GM19463 (cell line): ENCODE data around the gene MEG3.

Source experiments
- ATAC-seq: cut with Tn5 transposase; IDR thresholded peaks from one replicate; pipeline ENCODE4 v1.9.1; 2021; ENCODE audit warnings: mild to moderate bottlenecking, moderate library complexity; ENCODE audit not compliant: unreplicated experiment

Gene MEG3

DNA sequence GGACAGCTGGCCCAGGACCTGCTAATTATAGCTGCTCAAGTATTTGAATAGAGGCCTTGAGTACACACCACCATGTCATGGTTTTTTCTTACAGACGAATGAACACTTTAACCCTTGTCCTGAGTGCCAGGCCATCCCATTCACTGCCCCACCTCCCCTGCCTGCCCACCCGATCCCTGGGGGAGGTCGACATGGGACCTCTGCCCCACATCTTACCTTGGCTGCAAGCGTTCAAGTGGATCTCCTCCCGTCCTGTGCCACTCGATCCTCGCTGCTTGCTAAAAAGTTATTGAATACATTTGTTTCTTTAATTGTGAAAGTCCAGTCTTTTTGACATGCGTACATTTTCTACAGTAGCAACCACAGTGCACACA lies 67.3 kb downstream of the MEG3 start:
- ATAC-seq, result no peak

DNA sequence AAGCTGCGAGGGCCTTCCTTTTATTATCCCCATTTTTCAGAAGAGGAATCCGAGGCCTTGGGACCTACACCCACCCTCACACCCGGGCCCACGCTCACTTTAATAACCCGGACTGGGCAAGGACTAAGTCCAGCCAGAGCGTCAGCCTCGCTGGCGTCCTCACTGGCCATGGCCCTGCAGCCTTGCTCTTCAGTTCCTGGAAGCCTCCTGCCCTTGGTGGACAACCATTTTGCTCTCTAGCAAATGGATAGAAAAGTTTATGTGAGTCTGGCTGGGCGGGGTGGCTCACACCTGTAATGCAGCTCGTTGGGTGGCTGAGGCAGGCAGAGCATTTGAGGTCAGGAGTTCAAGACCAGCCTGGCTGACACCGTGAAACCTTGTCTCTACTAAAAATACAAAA lies 67.8 kb downstream of the MEG3 start:
- no peak for ATAC-seq

DNA sequence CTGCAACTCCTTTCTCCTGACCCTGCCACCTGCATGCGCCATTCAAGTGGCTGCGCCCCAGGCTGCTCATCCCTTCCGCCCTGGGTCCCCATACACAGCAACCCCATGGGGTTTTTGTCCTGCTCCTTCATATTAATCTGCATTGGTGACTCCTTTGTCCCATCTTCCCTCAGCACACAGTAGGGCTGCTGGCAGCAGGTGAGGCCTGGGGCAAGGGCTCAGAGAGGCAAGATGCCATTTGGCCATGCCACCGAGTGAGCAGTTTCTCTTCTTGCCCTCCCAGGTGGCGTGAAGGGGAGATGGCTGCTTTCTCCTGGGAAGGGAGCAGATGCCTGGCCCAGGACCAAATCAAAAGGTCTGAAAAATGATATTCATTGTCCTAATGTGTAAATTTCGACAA lies 68.5 kb downstream of the MEG3 start:
- no peak for ATAC-seq

DNA sequence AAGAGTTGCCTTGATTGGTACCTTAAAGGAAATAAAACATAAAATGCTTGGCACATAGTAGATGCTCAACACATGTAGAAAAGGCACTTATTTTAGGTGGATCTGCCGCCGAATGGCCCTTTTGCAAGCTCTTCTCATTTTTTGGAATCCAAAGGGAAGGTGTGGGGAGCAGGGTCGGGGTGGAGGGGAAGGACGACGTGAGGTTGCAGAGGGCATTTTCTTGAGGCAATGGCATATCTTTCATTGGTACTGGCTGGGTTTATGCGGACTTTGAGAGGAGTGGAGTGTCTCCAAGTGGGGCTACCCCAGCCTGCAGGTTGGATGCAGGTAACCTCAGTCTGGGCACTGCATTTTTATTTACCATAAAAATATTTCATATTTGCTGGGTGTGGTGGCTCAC lies 69.5 kb downstream of the MEG3 start:
- ATAC-seq, result no peak

DNA sequence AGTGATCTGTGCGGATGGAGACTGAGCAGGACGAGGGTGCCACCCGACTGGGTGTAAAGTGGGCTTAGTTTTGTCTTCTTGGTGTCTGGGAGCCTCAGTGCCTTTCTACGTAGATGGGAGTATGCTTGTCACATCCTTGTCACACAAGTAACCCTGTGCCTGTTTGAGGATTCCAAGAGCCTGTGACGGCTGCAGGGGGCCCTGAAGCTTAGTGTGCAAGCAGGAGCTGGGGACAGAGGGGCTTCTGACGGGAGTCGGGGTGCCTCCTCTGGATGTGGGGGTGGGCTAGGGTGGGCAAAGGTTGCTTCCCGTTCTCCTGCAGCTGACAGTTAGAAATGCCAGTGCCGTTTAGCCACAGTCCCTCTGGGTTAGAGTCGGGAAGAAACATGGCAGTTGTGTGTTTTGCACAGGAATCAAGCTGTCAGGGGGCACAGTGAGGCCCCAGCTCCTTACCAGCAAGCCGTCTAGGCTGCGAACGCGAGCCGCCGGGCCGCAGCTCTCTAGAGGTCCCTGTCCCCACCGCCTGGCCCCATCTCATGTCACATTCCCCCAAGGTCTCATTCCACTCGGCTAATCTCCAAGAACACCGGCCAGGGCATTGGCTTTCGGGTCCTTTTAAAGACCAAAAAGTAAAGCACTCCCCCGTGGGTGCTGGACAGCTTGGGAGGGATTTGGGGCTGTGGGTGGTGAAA lies 70.6 kb downstream of the MEG3 start:
- ATAC-seq, result no peak

DNA sequence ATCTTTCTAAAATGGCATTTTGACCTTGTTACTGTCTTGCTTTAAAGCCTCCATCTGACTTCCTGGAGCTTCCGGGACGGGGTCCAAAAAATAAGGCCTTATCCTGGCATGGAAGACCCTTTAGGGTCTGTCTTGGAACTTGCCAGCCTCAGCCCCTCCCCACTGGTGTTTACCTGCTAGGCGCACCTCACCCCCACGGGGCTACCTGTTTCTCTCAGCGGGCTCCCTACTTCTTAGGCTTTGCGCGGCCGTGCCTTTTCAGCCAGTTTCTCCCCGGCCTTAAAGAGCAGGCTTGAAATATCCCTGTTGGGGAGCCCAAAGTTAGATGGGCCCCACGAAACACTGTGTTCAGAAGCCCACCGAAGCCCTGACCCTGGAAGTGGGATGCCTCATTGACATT lies 72.5 kb downstream of the MEG3 start:
- no peak for ATAC-seq

DNA sequence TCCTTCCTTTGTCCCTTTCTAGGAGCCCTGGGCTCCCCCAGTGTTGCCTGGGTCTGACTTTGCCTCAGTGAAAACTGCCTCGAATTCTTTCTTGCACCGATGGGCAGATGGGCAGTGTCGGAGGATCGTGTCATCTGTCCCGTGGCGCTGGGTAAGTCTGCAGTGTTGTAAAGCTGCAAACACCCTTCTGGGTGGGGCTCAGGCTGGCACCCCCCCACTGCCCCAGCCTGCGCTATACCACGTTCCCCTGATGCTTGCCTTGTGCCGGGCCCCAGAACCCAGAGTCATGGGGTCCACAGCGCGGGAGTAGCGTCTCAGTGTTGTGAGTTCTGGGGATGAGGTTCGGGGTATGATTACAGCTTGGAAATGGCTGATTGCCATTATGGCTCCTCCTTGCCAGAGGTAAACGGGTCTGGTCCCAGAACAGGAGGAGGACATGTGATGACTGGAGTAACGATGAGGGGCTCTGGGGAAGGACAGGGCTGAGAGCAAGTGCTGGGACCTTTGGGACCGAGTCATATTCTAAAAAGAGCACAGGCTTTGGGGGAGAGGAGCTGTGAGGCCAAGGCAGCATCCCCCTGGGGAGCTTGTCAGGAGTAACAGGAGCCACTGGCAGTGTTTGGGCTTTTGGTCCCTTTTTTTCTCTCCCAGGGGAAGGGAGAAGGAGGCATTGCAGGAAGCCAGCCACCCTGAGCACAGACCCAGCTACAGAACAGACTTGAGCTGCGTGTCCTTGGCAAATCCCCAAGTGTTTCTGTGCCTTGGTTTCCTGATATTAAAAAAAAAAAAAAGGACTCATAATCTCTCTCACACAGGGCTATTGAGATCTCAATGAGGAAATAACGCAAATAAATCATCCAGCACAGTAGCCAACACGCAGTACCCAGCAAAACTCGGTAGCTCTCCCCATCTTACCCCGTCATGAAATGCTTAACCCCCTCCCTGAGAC lies 73.3 kb downstream of the MEG3 start:
- no peak for ATAC-seq

DNA sequence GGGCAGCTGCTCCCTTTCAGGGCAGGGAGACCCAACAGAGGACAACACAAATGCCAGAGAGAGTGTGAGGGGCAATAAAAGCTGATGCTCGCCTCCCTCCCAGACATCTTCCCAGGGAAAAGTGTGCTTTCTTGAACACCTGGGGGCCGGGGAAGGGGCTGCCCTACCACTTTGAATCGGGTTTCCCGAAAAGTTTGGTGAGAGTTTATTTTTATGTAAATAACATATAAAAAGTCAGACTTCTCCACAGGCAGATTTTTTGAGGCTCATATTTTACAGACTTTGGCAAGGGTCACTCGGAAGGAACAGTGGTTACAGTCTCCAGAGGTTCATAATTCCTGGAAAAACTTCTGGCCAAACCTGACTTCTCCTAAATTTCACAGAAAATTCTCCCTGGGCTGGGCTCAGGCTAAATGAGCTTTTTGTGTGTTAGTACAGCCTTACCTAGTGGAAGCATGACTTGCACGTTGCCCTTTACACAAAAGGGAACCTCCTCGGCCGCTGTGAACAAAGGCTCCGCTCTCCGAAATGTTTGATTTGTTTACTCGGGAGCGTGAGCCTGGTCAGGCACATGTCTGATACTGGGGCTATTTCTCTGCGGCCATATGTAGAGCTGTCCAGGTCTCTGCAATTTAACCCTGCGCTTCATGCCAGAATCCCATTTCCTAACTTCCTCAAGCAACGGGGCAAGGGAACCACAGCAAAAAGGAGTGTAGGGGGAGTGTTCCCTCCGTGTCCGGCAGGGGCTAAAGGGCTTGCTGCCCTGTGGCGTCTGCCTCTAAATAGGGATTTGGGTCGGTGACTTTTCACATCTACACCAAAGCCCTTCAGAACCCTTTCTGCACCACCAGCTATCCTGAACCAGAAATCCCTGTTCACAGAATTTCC lies 74.2 kb downstream of the MEG3 start:
- ATAC-seq, result no peak

DNA sequence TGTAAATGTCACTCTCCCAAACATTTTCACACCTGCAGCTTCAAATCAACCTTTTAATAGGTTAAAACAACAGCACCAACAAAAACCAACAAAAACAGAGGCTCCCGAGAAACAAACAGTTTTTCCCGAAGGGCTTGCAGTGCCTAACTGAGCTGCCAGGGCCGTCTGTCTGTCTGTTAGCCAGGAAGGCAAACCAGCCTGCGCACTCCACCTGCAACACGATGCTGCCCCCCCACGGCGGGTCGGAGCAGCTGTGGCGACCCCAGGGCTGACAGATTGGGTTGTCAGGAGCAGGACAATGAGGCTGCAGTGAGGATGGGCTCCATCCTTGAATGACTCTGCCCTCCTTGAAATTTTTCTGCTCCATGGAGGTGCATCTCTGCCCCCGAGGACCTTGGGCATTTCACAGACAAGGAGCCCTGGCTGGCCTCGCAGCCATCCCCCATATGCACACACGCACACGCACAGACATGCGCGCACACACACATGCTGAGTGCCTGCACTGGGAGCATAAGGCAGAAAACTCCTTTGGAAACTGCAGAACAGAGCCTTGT lies 75.0 kb downstream of the MEG3 start:
- no peak for ATAC-seq

DNA sequence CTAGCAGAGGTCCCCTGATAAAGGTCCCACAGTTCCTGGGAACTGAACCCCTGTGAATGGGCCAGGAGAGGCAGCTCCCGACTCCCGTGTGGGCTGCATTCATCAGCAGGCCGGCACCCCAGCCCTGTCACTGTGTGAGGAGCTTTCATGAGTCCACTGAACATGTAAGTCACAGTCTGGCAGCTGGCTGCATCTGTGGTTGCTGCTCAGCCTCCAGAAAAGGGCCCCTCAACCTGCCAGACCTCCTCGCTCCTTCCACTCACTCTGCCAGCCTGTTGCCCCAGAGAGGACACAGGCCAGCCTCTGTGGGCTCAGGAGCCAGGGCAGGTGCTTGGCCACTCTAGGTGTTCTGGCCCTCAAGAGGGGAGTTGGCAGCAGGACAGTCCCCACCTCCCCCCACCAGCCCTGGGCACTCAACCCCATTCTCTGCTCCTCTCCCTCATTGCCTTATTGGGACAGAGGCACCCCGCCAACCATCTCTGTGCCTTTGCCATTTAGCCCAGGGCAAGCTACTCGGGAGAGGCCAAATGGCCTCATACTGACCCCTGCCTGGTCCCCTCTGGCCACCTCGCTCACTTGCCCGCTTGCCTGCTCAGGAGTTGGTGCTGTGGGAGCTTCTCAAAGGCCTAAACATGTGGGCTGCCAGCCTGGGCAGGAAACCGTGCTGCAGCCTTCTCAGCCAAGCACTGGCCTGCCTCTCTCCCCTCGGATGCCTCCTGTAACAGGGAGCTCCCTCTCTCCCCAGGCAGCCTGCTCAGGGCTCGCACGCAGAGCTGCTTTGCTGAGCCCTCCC lies 75.7 kb downstream of the MEG3 start:
- ATAC-seq, result no peak

DNA sequence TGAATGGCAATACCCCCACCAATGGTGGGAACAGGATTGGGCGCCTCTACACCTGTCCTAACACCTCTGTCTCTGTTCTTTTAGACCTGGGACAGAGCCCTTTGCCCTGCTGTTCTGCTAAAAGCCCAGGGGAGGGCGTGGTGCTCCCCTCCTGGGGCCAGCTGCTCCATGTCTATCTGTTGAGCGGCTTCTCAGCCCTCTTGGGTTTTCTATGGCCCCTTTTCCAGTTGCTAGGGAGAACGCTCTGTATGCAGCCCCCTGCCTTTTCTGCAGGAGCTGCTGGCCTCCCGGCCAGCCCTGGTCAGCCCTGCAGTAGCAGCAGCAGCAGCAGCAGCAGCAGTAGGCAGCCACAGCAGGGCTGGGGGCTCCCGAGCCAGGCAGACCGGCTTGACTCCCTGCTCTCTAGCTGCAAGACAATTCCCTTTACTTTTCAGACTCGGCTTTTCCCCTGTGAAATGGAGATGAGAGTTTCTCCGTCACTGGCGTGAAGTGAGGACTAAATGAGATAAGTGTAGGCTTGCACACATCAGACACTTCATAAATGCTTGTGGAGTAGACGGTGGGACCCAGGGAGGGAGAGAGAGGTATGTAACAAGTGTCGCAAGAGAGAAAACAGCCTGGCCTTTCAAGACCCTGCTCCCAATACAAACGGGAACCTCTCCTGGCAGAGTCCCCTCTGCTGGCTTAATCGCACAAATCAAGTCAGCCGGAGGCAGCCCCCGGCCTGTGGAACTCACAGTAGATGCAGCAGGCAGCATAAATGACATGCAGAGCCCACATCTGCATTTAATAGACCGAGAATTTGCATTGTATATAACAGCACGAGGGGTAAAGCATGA lies 76.6 kb downstream of the MEG3 start:
- no peak for ATAC-seq

DNA sequence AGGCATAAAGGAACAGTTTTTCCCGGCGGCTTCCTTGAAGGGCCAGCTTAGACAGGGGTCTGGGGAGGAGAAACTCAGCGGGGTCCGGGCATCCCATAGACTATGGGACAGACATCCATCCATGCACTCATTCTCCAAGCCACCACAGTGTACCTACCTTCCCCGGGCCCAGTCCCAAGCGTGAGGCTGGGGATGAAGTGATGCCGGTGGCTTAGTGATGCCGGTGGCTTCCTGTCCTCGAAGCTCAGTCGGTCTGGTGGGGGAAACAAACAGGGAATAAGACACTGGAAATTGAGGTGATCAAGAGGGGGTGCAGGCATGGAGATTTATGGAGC lies 77.2 kb downstream of the MEG3 start:
- no peak for ATAC-seq

DNA sequence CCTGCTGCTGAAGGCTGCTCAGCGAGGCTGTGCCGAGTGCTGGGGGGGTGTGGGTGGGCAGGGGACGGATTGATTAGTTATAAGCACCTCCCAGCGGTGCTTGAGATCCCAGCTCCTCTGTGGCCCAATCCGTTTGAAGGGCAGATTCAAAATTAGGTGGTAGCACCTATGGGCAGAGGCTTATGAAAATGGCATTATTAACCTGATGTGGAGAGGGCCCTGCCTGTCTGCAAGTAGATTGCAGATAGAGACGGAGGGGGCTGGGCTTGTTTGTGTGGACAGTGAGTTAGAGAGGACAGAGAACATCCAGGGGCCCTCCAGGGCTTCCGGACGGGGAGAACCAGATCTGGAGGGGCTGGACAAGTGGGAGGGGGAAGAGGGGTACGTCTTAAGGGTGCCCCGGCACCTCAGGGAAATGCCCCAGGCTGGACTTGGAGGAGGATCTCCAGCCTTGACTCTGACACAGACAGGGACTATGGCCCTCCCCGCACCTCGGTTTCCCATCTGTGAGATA lies 77.8 kb downstream of the MEG3 start, which contains the start of gene RTL1:
Gene RTL1, minus strand, starts transcription at position 51 of the 514 bp plus-strand sequence. CDS start 18,934 bp downstream, outside the sequence.
- ATAC-seq, result no peak

DNA sequence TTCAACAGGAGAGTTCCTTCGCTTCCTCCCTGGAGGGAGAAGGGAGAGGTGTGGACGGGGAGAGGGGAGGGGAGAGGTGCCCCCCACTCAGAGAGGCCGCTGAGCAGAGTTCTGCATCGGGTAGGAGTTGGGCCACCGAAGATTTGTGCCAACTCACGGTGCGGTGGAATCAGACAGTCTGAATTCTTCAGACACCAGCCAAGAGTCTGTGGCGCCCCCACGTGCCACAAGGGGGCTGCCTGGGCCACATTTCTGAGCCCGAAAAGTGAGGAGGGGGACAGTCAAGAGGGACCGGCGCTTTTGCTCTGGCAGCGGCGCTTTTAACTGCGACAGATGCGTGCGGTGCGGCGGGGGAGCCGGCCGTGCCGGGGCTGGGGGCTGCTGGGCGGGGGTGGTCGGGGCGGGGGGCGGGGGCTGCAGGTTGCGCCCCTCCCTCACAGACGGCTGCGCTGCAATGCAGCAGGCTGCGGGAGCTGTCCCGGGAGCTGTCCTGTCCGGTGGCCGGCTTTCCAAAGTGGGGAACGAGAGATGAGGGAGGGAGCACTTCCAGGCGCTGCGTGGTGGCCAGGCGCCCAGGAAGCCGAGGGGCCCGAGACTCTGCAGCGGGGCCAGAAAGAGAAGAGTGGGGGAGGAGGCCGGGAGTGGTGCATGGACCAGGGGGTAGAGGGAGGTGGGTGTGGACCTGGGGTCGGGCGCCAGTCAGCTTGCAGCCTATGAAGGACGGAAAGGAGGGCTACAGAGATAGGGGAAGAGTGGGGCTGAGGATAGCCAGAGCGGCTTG lies 78.6 kb downstream of the MEG3 start:
- ATAC-seq, result no peak

DNA sequence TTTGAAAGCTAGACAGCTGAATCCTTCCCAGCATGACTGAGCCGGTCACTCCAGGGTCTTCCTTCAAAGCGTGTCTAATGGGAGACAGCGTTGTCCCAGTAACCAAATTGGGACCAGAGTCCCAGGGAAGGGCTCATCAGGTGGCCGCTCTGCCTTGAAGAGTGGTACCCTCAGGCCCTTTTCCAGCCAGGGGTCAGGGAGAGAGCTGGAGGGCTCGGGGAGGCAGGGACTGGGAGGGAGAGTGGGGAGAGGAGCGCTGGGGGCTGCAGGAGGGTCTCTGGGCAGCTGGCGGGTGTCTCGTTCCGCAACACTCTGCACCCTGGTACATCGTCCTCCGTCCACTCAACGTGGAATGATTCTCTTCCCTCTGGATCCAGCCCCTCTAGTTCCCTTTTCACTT lies 79.2 kb downstream of the MEG3 start:
- ATAC-seq, result no peak

DNA sequence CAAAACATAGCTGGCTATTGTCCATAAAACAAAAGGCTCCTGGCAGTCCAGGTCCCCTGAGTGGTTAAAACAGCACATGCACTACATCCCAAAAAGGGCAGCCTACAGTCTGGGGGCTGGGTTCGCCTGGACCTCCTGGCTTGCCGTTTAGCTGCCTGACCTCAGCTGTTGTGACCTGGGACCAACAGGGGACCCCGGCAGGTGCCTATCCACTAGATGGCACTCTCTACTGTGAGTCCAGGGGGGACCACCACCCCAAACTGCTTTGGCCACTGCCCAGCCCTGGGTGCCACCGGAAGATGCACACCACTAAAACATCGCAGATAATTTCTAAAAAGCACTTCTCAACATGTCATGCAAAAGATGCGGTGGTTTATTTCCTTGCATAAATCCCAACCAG lies 80.5 kb downstream of the MEG3 start:
- no peak for ATAC-seq

DNA sequence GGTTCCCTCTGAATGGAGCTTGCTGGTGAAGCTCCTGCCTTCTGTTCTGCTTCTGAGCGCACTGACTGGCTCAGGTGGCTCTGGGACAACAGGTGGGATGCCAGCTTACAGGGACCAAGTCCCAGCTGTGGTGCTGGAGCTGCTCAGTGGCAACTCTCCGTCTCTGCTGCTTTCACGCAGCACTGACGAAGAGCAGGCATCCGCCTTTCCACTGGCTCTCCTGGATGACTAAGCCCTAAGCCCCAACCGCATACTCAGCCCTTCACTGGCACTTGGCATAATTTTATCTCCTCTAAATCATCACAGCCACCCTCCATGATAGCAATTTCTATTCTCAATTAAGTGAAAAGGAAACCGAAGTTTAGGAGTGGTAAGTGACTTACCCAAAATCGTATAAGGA lies 81.3 kb downstream of the MEG3 start:
- no peak for ATAC-seq

DNA sequence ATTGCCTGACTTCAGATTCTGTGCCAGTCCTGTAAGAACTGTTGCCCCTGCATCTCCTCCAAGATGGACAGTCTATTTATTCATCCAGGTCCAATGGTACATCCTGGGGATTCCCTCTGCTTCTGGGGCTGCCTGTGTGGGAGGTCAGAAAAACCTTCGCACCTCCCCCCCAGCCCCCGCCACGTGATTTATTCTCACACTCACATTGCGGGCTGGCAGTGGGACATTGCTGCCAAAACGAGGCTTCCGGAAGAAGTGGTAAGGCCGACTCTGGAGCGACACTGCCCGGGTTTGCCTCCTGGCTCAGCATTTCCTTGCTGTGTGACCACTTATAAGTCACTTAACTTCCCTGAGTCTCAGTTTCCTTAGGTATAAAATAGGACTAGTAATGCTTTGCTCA lies 83.5 kb downstream of the MEG3 start:
- no peak for ATAC-seq
